Retinal pigment epithelial cell (primary cell): ENCODE data around the gene MICB.

ENCODE experiments used
- DNase-seq: peaks from one replicate; pipeline ENCODE4 v3.0.0-alpha.2; 2010; ENCODE audit warnings: low read depth
- H3K4me3 ChIP-seq: 2 replicates; pipeline ENCODE4 v1.5.1; 2011; ENCODE audit warnings: mild to moderate bottlenecking, low read length, control low read depth, moderate library complexity
- CTCF ChIP-seq: conservative IDR thresholded peaks from 2 replicates; pipeline ENCODE4 v1.5.1; 2011; ENCODE audit warnings: low read depth, low read length, control low read depth, inconsistent platforms

The MICB gene

GRCh38 chr6:31531162-31531561 is 33.2 kb downstream of the MICB start:
- no peak for TF ChIP-seq CTCF
- no peak for DNase-seq
- H3K4me3 ChIP-seq: no peak overlapping the region

- DNase-seq: no peak
- no peak overlapping the region for H3K4me3 ChIP-seq
- no peak for TF ChIP-seq CTCF
Observed at GRCh38 chr6:31531771-31532643, 34.1 kb downstream of the MICB start.

- no peak overlapping the region for H3K4me3 ChIP-seq
- DNase-seq: no peak
- TF ChIP-seq CTCF: no peak
Observed at GRCh38 chr6:31532644-31533454, 34.9 kb downstream of the MICB start.

- no peak for DNase-seq
- no peak for TF ChIP-seq CTCF
- no peak overlapping the region for H3K4me3 ChIP-seq
Observed at GRCh38 chr6:31533455-31533841, 35.5 kb downstream of the MICB start.

GRCh38 chr6:31534011-31534410 is 36.1 kb downstream of the MICB start:
- no peak for TF ChIP-seq CTCF
- no peak for DNase-seq
- H3K4me3 ChIP-seq: no peak overlapping the region

GRCh38 chr6:31534521-31535040 is 36.6 kb downstream of the MICB start:
- no peak for DNase-seq
- no peak overlapping the region for H3K4me3 ChIP-seq
- no peak for TF ChIP-seq CTCF
